Natural killer cell treated with Interleukin-12 subunit alpha and Interleukin-12 subunit beta and Interleukin-15 and Interleukin-18, amount 100 ng/mL, for 72 hours (primary cell): ENCODE results near the gene SRRT. TPM values are rescaled to one million over a fixed set of nuclear protein-coding genes. Genes with fewer than 3 reads are reported as not detected.

Experiments
- ATAC-seq, 2 donors: fragments of 150-1000 bp; cut with Tn5 transposase in 1 of 2; sonication (Bioruptor Pico), chemical (Tn5 transposase) in 1 of 2; 2 replicates each; pipeline ENCODE4 v1.10.0; 2021
- DNase-seq: peaks from one replicate; pipeline ENCODE4 v3.0.0; 2022; ENCODE audit warnings: low spot score
- H3K27ac Mint-ChIP-seq, 2 donors: 1 replicate in 1 of 2; 2 replicates in 1 of 2; pipeline ENCODE4 v1.8.0; 2022; ENCODE audit warnings: mixed read lengths in 2 of 2, mild to moderate bottlenecking in 1 of 2, moderate library complexity in 1 of 2
- H3K27me3 Mint-ChIP-seq, 2 donors: 1 replicate in 1 of 2; 2 replicates in 1 of 2; pipeline ENCODE4 v1.8.0; 2022; ENCODE audit warnings: mixed read lengths in 2 of 2
- H3K36me3 Mint-ChIP-seq: one replicate; pipeline ENCODE4 v1.8.0; 2022; ENCODE audit warnings: mixed read lengths
- H3K4me1 Mint-ChIP-seq, 2 donors: 1 replicate in 1 of 2; 2 replicates in 1 of 2; pipeline ENCODE4 v1.8.0; 2022; ENCODE audit warnings: low read depth in 2 of 2, mixed read lengths in 2 of 2, mild to moderate bottlenecking in 1 of 2
- H3K4me3 Mint-ChIP-seq: one replicate; pipeline ENCODE4 v1.8.0; 2022; ENCODE audit warnings: mixed read lengths
- H3K9me3 Mint-ChIP-seq: 2 replicates; pipeline ENCODE4 v1.8.0; 2022; ENCODE audit warnings: mixed read lengths
- total RNA-seq, 2 donors: library from RNA; stranded (reverse); gene quantifications; one replicate each; pipeline ENCODE4 v1.2.3, GENCODE V29; 2022

SRRT gene
- total RNA-seq, 2 donors from 2014 or later: 212 to 391 TPM

- Mint-ChIP-seq H3K27ac (no peak overlapping the region), H3K9me3 (no peaks in the 10 kb centered on the region), H3K36me3 (peaks cover 5% of the 10 kb centered on the region), H3K4me1 (peaks cover 4 to 5% of the 10 kb centered on the region in 2 donors), H3K4me3 (no peak overlapping the region), H3K27me3 (peaks cover 0 to 2% of the 10 kb centered on the region in 2 donors)
- ATAC-seq: no peak
- DNase-seq: no peak
These were observed 10.5 kb upstream of the SRRT start for GRCh38 chr7:100864263-100864845.

- H3K4me1 Mint-ChIP-seq: peaks cover 4 to 5% of the 10 kb centered on the region in 2 donors
- peaks cover 0 to 2% of the 10 kb centered on the region in 2 donors for H3K27me3 Mint-ChIP-seq
- DNase-seq (no peak), ATAC-seq (no peak)
- no peak overlapping the region for H3K4me3 Mint-ChIP-seq
- H3K9me3 Mint-ChIP-seq: no peaks in the 10 kb centered on the region
- peaks cover 5% of the 10 kb centered on the region for H3K36me3 Mint-ChIP-seq
- no peak overlapping the region for H3K27ac Mint-ChIP-seq
These were observed 9.5 kb upstream of the SRRT start for GRCh38 chr7:100865372-100865911.

- DNase-seq (no peak), ATAC-seq (no peak)
- peaks cover 5% of the 10 kb centered on the region for H3K36me3 Mint-ChIP-seq
- H3K4me3 Mint-ChIP-seq: no peak overlapping the region
- H3K27ac Mint-ChIP-seq: no peak overlapping the region
- no peaks in the 10 kb centered on the region for H3K9me3 Mint-ChIP-seq
- peaks cover 0 to 2% of the 10 kb centered on the region in 2 donors for H3K27me3 Mint-ChIP-seq
- H3K4me1 Mint-ChIP-seq: peaks cover 4 to 5% of the 10 kb centered on the region in 2 donors
These were observed 8.8 kb upstream of the SRRT start for GRCh38 chr7:100865938-100866728.

- peaks cover 4 to 5% of the 10 kb centered on the region in 2 donors for H3K4me1 Mint-ChIP-seq
- H3K4me3 Mint-ChIP-seq: peak overlapping the region; percentile 65
- H3K9me3 Mint-ChIP-seq: no peaks in the 10 kb centered on the region
- DNase-seq (no peak), ATAC-seq (no peak)
- peak overlapping the region in 1 of 2 donors; percentile 33 for H3K27ac Mint-ChIP-seq
- H3K36me3 Mint-ChIP-seq: peaks cover 5% of the 10 kb centered on the region
- peaks cover 0 to 2% of the 10 kb centered on the region in 2 donors for H3K27me3 Mint-ChIP-seq
These were observed 8.2 kb upstream of the SRRT start for GRCh38 chr7:100866729-100867039.

GRCh38 chr7:100867040-100867775 is 7.7 kb upstream of the SRRT start, which contains the start of gene TRIP6:
TSS of gene TRIP6 (plus strand) at chr7:100867387. CDS start at chr7:100867498, 111 bp downstream.
- peaks cover 0 to 2% of the 10 kb centered on the region in 2 donors for H3K27me3 Mint-ChIP-seq

GRCh38 chr7:100867776-100868485 is 7.0 kb upstream of the SRRT start:
- no peak for ATAC-seq
- H3K27me3 Mint-ChIP-seq: peaks cover 0 to 2% of the 10 kb centered on the region in 2 donors
- H3K36me3 Mint-ChIP-seq: no peaks in the 10 kb centered on the region
- no peak for DNase-seq
- H3K9me3 Mint-ChIP-seq: no peaks in the 10 kb centered on the region
- no peak overlapping the region for H3K4me3 Mint-ChIP-seq
- peaks cover 0 to 5% of the 10 kb centered on the region in 2 donors for H3K4me1 Mint-ChIP-seq
- H3K27ac Mint-ChIP-seq: no peak overlapping the region

More at GRCh38 chr7:100867040-100867775, 7.7 kb upstream of the SRRT start, which contains the start of gene TRIP6:
- no peaks in the 10 kb centered on the region for H3K9me3 Mint-ChIP-seq
- peak within 1 kb of the TSS; percentile 65 for H3K4me3 Mint-ChIP-seq
- DNase-seq (no peak), ATAC-seq (peak in 1 of 2 donors; percentile 36)
- H3K4me1 Mint-ChIP-seq: peaks cover 4 to 5% of the 10 kb centered on the region in 2 donors
- peaks cover 5% of the 10 kb centered on the region for H3K36me3 Mint-ChIP-seq
- peak within 1 kb of the TSS in 1 of 2 donors; percentile 33 for H3K27ac Mint-ChIP-seq

GRCh38 chr7:100873599-100874299 is 1.2 kb upstream of the SRRT start:
- Mint-ChIP-seq H3K27ac (peak overlapping the region; percentile 97 to 99), H3K27me3 (no peaks in the 10 kb centered on the region), H3K4me1 (peaks cover 23 to 37% of the 10 kb centered on the region in 2 donors), H3K36me3 (peaks cover 18% of the 10 kb centered on the region), H3K9me3 (no peaks in the 10 kb centered on the region), H3K4me3 (peak overlapping the region; percentile 86)
- DNase-seq (no peak), ATAC-seq (no peak)

- ATAC-seq: no peak
These were observed 665 bp upstream of the SRRT start for GRCh38 chr7:100874300-100874576.

GRCh38 chr7:100875356-100875751 is 451 bp downstream of the SRRT start:
- peak; percentile 68 for ATAC-seq
- H3K4me1 Mint-ChIP-seq: peaks cover 35 to 49% of the 10 kb centered on the region in 2 donors
- H3K27me3 Mint-ChIP-seq: no peaks in the 10 kb centered on the region
- DNase-seq: no peak
- peak overlapping the region; percentile 86 for H3K4me3 Mint-ChIP-seq
- peaks cover 24% of the 10 kb centered on the region for H3K36me3 Mint-ChIP-seq
- peak overlapping the region; percentile 97 to 99 for H3K27ac Mint-ChIP-seq
- no peaks in the 10 kb centered on the region for H3K9me3 Mint-ChIP-seq

More at GRCh38 chr7:100874300-100874576, 665 bp upstream of the SRRT start:
- DNase-seq: no peak
- peaks cover 18% of the 10 kb centered on the region for H3K36me3 Mint-ChIP-seq
- peak overlapping the region; percentile 86 for H3K4me3 Mint-ChIP-seq
- H3K9me3 Mint-ChIP-seq: no peaks in the 10 kb centered on the region
- no peaks in the 10 kb centered on the region for H3K27me3 Mint-ChIP-seq
- H3K27ac Mint-ChIP-seq: peak overlapping the region; percentile 97 to 99
- H3K4me1 Mint-ChIP-seq: peaks cover 28 to 41% of the 10 kb centered on the region in 2 donors

GRCh38 chr7:100878013-100878412 is 3.1 kb downstream of the SRRT start:
- no peaks in the 10 kb centered on the region for H3K9me3 Mint-ChIP-seq
- H3K36me3 Mint-ChIP-seq: peaks cover 31% of the 10 kb centered on the region
- no peak for ATAC-seq
- peak overlapping the region; percentile 25 for H3K4me3 Mint-ChIP-seq
- H3K27ac Mint-ChIP-seq: peak overlapping the region; percentile 38 to 44
- peaks cover 41 to 51% of the 10 kb centered on the region in 2 donors for H3K4me1 Mint-ChIP-seq
- no peaks in the 10 kb centered on the region for H3K27me3 Mint-ChIP-seq
- DNase-seq: no peak

GRCh38 chr7:100878685-100879084 is 3.8 kb downstream of the SRRT start:
- Mint-ChIP-seq H3K27ac (peak overlapping the region; percentile 38 to 44), H3K4me3 (peak overlapping the region; percentile 15), H3K9me3 (no peaks in the 10 kb centered on the region), H3K4me1 (peaks cover 46 to 58% of the 10 kb centered on the region in 2 donors), H3K36me3 (peaks cover 37% of the 10 kb centered on the region), H3K27me3 (no peaks in the 10 kb centered on the region)
- no peak for DNase-seq
- ATAC-seq: no peak

GRCh38 chr7:100879685-100880261 is 4.9 kb downstream of the SRRT start:
- DNase-seq (no peak), ATAC-seq (no peak)
- Mint-ChIP-seq H3K27ac (peak overlapping the region in 1 of 2 donors; percentile 38), H3K36me3 (peaks cover 44% of the 10 kb centered on the region), H3K27me3 (no peaks in the 10 kb centered on the region), H3K4me1 (peaks cover 42 to 60% of the 10 kb centered on the region in 2 donors), H3K9me3 (no peaks in the 10 kb centered on the region), H3K4me3 (peak overlapping the region; percentile 9)
